HFF-Myc (cell line): ENCODE results near the gene TEK.

ENCODE experiments used
- DNase-seq: peaks from one replicate; pipeline ENCODE4 v3.0.0-alpha.2; 2011; ENCODE audit warnings: low read depth; ENCODE audit errors: extremely low read depth
- H3K4me3 ChIP-seq: replicated peaks from 2 replicates; pipeline ENCODE4 v1.5.1; 2011; ENCODE audit warnings: low read depth, mild to moderate bottlenecking, control low read depth, low read length
- CTCF ChIP-seq: IDR thresholded peaks from 2 replicates; pipeline ENCODE4 v1.5.1; 2012; ENCODE audit warnings: mild to moderate bottlenecking, low read depth, low read length, control low read depth; ENCODE audit errors: missing control alignments

Gene TEK

GRCh38 chr9:27204578-27204977 is 95.6 kb downstream of the TEK start:
- no peak for DNase-seq
- no peak for TF ChIP-seq CTCF
- H3K4me3 ChIP-seq, result no peak overlapping the region

GRCh38 chr9:27205198-27205597 is 96.2 kb downstream of the TEK start:
- TF ChIP-seq CTCF, result no peak
- no peak overlapping the region for H3K4me3 ChIP-seq
- no peak for DNase-seq

GRCh38 chr9:27206041-27206440 is 97.0 kb downstream of the TEK start:
- H3K4me3 ChIP-seq, result no peak overlapping the region
- TF ChIP-seq CTCF, result no peak
- DNase-seq, result no peak

- DNase-seq, result no peak
- no peak overlapping the region for H3K4me3 ChIP-seq
- TF ChIP-seq CTCF, result no peak
These were observed 100.0 kb downstream of the TEK start for GRCh38 chr9:27209034-27209433.

- no peak for TF ChIP-seq CTCF
- no peak for DNase-seq
- no peak overlapping the region for H3K4me3 ChIP-seq
These were observed 101.6 kb downstream of the TEK start for GRCh38 chr9:27210588-27210987.

- no peak for DNase-seq
- no peak for TF ChIP-seq CTCF
These were observed 103.2 kb downstream of the TEK start for GRCh38 chr9:27212191-27212590.

GRCh38 chr9:27212621-27213020 is 103.6 kb downstream of the TEK start:
- DNase-seq, result no peak
- no peak overlapping the region for H3K4me3 ChIP-seq
- no peak for TF ChIP-seq CTCF

More at GRCh38 chr9:27212191-27212590, 103.2 kb downstream of the TEK start:
- no peak overlapping the region for H3K4me3 ChIP-seq
